Endothelial cell of umbilical vein (primary cell): Measurements from ENCODE around the gene SSC5D. TPM values are rescaled to one million over a fixed set of nuclear protein-coding genes. Genes with fewer than 3 reads are reported as not detected.

Experiments
- BruUV-seq: library from RNA; stranded (reverse); fragments of 400-500 nt; replicated peaks from 2 replicates; lab custom pipeline; 2021; lab: Mats Ljungman, UMichigan
- CTCF ChIA-PET: fragments of 300-600, 350-600 bp; sonication (Branson Sonifier 250); formaldehyde crosslinking; loops from one replicate; lab custom pipeline; 2021; ENCODE audit warnings: antibody characterized with exemption, inconsistent platforms; lab: Charles Lee
- POLR2A ChIA-PET: fragments of 300-600, 350-600 bp; sonication (Branson Sonifier 250); formaldehyde crosslinking; loops from one replicate; lab custom pipeline; 2021; ENCODE audit warnings: antibody characterized with exemption, inconsistent platforms; lab: Charles Lee
- DNase-seq: peaks from one replicate; pipeline ENCODE4 v3.0.0-alpha.2; 2011; ENCODE audit warnings: low read depth, low spot score
- FAIRE-seq: peaks from 2 replicates; lab custom pipeline; 2011; peaks lifted over from hg19 to GRCh38; lab: Jason Lieb, UNC
- H2AFZ ChIP-seq: 2 replicates; pipeline ENCODE4 v1.6.0; 2012; ENCODE audit warnings: low read depth, low read length, control low read depth, inconsistent platforms
- H3K27ac ChIP-seq: 2 replicates; pipeline ENCODE4 v1.5.1; 2011; ENCODE audit warnings: low read depth, mild to moderate bottlenecking, control low read depth, low read length, moderate library complexity; ENCODE audit not compliant: insufficient read depth
- H3K27me3 ChIP-seq, 2 experiments: 2 replicates each; pipeline versions ENCODE4 v1.6.0 to v1.6.1; 2011; ENCODE audit warnings: low read length in 2 of 2, mixed read lengths in 1 of 2; ENCODE audit not compliant: control insufficient read depth in 2 of 2, insufficient read depth in 2 of 2
- H3K36me3 ChIP-seq, 2 experiments: 2 replicates in 1 of 2; 3 replicates in 1 of 2; pipeline ENCODE4 v1.5.1; 2011; ENCODE audit warnings: low read length in 2 of 2, mild to moderate bottlenecking in 1 of 2, moderate library complexity in 1 of 2; ENCODE audit not compliant: control insufficient read depth in 2 of 2, insufficient read depth in 2 of 2; ENCODE audit errors: extremely low read depth in 1 of 2
- H3K4me1 ChIP-seq: 3 replicates; pipeline ENCODE4 v1.5.1; 2011; ENCODE audit warnings: mild to moderate bottlenecking, low read length; ENCODE audit not compliant: control insufficient read depth, insufficient read depth; ENCODE audit errors: extremely low read depth
- H3K4me2 ChIP-seq: 2 replicates; pipeline ENCODE4 v1.6.1; 2011; ENCODE audit warnings: low read length, control low read depth, mixed read lengths; ENCODE audit not compliant: insufficient read depth
- H3K4me3 ChIP-seq, 3 experiments: fragments of 200-600 bp in 1 of 3; sonication (generic), shearing (Covaris generic) in 1 of 3; replicated peaks in 1 of 3; 2 replicates each; pipeline ENCODE4 v1.5.1; 2011 to 2016; ENCODE audit warnings: control low read depth in 3 of 3, low read length in 3 of 3, mild to moderate bottlenecking in 2 of 3, inconsistent platforms in 1 of 3, low read depth in 1 of 3, moderate library complexity in 1 of 3; ENCODE audit not compliant: insufficient read depth in 1 of 3
- H3K79me2 ChIP-seq: 2 replicates; pipeline ENCODE4 v1.6.0; 2012; ENCODE audit warnings: low read length, inconsistent platforms; ENCODE audit not compliant: control insufficient read depth, insufficient read depth
- H3K9ac ChIP-seq: replicated peaks from 2 replicates; pipeline ENCODE3; 2011; ENCODE audit warnings: low read length, control low read depth; ENCODE audit not compliant: insufficient read depth; ENCODE audit errors: extremely low read depth
- H3K9me1 ChIP-seq: replicated peaks from 3 replicates; pipeline ENCODE4 v1.6.0; 2011; ENCODE audit warnings: mild to moderate bottlenecking, low read length; ENCODE audit not compliant: control insufficient read depth, insufficient read depth; ENCODE audit errors: extremely low read depth
- H3K9me3 ChIP-seq: replicated peaks from 2 replicates; pipeline ENCODE4 v1.5.1; 2012; ENCODE audit warnings: low read length, inconsistent platforms; ENCODE audit not compliant: control insufficient read depth, insufficient read depth
- H4K20me1 ChIP-seq: replicated peaks from 2 replicates; pipeline ENCODE3; 2011; ENCODE audit warnings: mild to moderate bottlenecking, low read length; ENCODE audit not compliant: control insufficient read depth, insufficient read depth; ENCODE audit errors: extremely low read depth
- CTCF ChIP-seq, 2 donors: IDR thresholded peaks; 1 replicate in 1 of 2; 2 replicates in 1 of 2; pipeline ENCODE4 v1.5.1; 2011; ENCODE audit warnings: low read length in 2 of 2, mild to moderate bottlenecking in 2 of 2, moderate library complexity in 2 of 2, control low read depth in 1 of 2, inconsistent platforms in 1 of 2, low read depth in 1 of 2; ENCODE audit not compliant: insufficient read depth in 1 of 2; ENCODE audit errors: extremely low read depth in 1 of 2
- EZH2 ChIP-seq: IDR thresholded peaks from 2 replicates; pipeline ENCODE4 v1.6.1; 2012; ENCODE audit warnings: borderline replicate concordance, low read depth, mild to moderate bottlenecking, moderate library complexity, low read length, inconsistent platforms; ENCODE audit not compliant: severe bottlenecking
- FOS ChIP-seq: IDR thresholded peaks from 2 replicates; pipeline ENCODE4 v1.6.1; 2011; ENCODE audit warnings: mild to moderate bottlenecking, low read length, moderate library complexity, borderline replicate concordance; ENCODE audit not compliant: insufficient read depth
- GATA2 ChIP-seq: IDR thresholded peaks from 2 replicates; pipeline ENCODE4 v1.7.0; 2011; ENCODE audit warnings: low read depth, mild to moderate bottlenecking, moderate library complexity, mixed read lengths, low read length; ENCODE audit not compliant: insufficient read length, insufficient read depth
- JUN ChIP-seq: IDR thresholded peaks from 2 replicates; pipeline ENCODE4 v1.6.1; 2011; ENCODE audit warnings: borderline replicate concordance, low read depth; ENCODE audit not compliant: insufficient read length, insufficient read depth
- MAX ChIP-seq: IDR thresholded peaks from 2 replicates; pipeline ENCODE4 v1.6.1; 2011; ENCODE audit not compliant: insufficient read depth, insufficient read length
- MYC ChIP-seq: IDR thresholded peaks from one replicate; pipeline ENCODE4 v1.6.1; 2011; ENCODE audit warnings: mild to moderate bottlenecking, low read depth, low read length
- POLR2A ChIP-seq: IDR thresholded peaks from 2 replicates; pipeline ENCODE4 v1.6.1; 2012; ENCODE audit warnings: low read depth, mild to moderate bottlenecking, control low read depth, low read length
- POLR2AphosphoS5 ChIP-seq: IDR thresholded peaks from 2 replicates; pipeline ENCODE4 v1.6.1; 2012; ENCODE audit warnings: low read depth, mild to moderate bottlenecking, control low read depth, low read length, moderate library complexity; ENCODE audit not compliant: insufficient read depth
- dilution Hi-C: fragments of 300-500 bp; cut with MboI; formaldehyde crosslinking; loops from one replicate; pipeline ENCODE4 v1.15.0; 2019; ENCODE audit warnings: low sequenced_read_pairs; ENCODE audit not compliant: extremely low pct_ligation_motif_present
- intact Hi-C: fragments of 100-400 bp; cut with micrococcal nuclease; formaldehyde crosslinking; loops from one replicate; pipeline ENCODE4 v1.10.0; 2022
- polyA plus RNA-seq, 4 experiments: library from polyadenylated mRNA; depleted of rRNA in 3 of 4; stranded (reverse) in 3 of 4; unstranded in 1 of 4; fragments of >200 nt; gene quantifications; 2 replicates each; pipeline versions ENCODE4 v1.2.1 to v1.2.3, GENCODE V29; 2011 to 2012; ENCODE audit warnings: missing spikeins in 1 of 4
- total RNA-seq: library from RNA; stranded (reverse); gene quantifications from 2 replicates; pipeline ENCODE4 v1.2.3, GENCODE V29; 2021

SSC5D gene
- total and polyA plus RNA-seq, 2 donors (not counting 3 experiments of a cell fraction or from before 2014, with no cell fraction given): 0.47 to 1.3 TPM

- peaks cover 4 to 11% of the 10 kb centered on the region in 2 experiments for H3K27me3 ChIP-seq
- POLR2A ChIA-PET: no interaction called here
- dilution Hi-C loops (no loop called here), intact Hi-C loops (no loop called here)
- no peak overlapping the region for H3K9ac ChIP-seq
- H3K9me3 ChIP-seq: no peaks in the 10 kb centered on the region
- no peak for FAIRE-seq
- no peak for TF ChIP-seq EZH2
- TF ChIP-seq JUN: no peak
- no peak for TF ChIP-seq MAX
- TF ChIP-seq GATA2: no peak
- no peak for TF ChIP-seq POLR2A
- no peak for TF ChIP-seq CTCF (IDR thresholded peaks at IDR 0.05; ENCODE audit: extremely low read depth in 1 of 2, insufficient read depth in 1 of 2, low read depth in 1 of 2, low read length in 2 of 2)
- TF ChIP-seq MYC: no peak
- TF ChIP-seq POLR2AphosphoS5: no peak
- no peak for TF ChIP-seq FOS
- H3K4me2 ChIP-seq: no peak overlapping the region
- H3K9me1 ChIP-seq: no peaks in the 10 kb centered on the region
- peaks cover 0 to 3% of the 10 kb centered on the region in 2 experiments for H3K36me3 ChIP-seq
- no peaks in the 10 kb centered on the region for H3K79me2 ChIP-seq
- peaks cover 9% of the 10 kb centered on the region for H3K4me1 ChIP-seq
- BruUV-seq: no TSS peak
- CTCF ChIA-PET: no interaction called here
- no peak overlapping the region for H3K27ac ChIP-seq
- H2AFZ ChIP-seq: no peak overlapping the region
- no peaks in the 10 kb centered on the region for H4K20me1 ChIP-seq
- H3K4me3 ChIP-seq: no peak overlapping the region
- DNase-seq: no peak
Measured at GRCh38 chr19:55456347-55456746, 31.9 kb upstream of the SSC5D start.
